HepG2 (cell line): ENCODE results near the gene RAB5A. TPM values are rescaled to one million over a fixed set of nuclear protein-coding genes. Genes with fewer than 3 reads are reported as not detected.
A peak's percentile ranks its signal among the peaks of the same experiment; 100 is the strongest.

Source experiments
- DBP ChIP-seq: sonication (generic); formaldehyde crosslinking; IDR thresholded peaks from 2 replicates; pipeline ENCODE4 v1.4.0; 2020; ENCODE audit warnings: missing genetic modification reagents; ENCODE audit errors: not compliant biosample characterization
- ELF3 ChIP-seq: IDR thresholded peaks from 2 replicates; pipeline ENCODE4 v1.6.1; 2016; ENCODE audit warnings: missing genetic modification reagents, missing compliant biosample characterization
- JUN ChIP-seq: sonication (generic); formaldehyde crosslinking; IDR thresholded peaks from 2 replicates; pipeline ENCODE4 v1.4.0; 2020; ENCODE audit warnings: mild to moderate bottlenecking, missing genetic modification reagents
- KLF11 ChIP-seq: IDR thresholded peaks from 2 replicates; pipeline ENCODE4 v1.6.1; 2016; ENCODE audit warnings: missing compliant biosample characterization
- MAFF ChIP-seq: IDR thresholded peaks from 2 replicates; pipeline ENCODE4 v1.6.1; 2011; ENCODE audit warnings: low read depth, low read length, improper control_type of control experiment
- PBX3 ChIP-seq: sonication (generic); formaldehyde crosslinking; IDR thresholded peaks from 2 replicates; pipeline ENCODE4 v1.8.1; 2023; ENCODE audit warnings: missing genetic modification reagents, inconsistent platforms, borderline replicate concordance
- PHB2 ChIP-seq: fragments of 450-650 bp; IDR thresholded peaks from 2 replicates; pipeline ENCODE4 v1.6.1; 2018; ENCODE audit not compliant: partially characterized antibody
- PTBP1 ChIP-seq: fragments of 200-400 bp; formaldehyde crosslinking; IDR thresholded peaks from 2 replicates; pipeline ENCODE4 v1.6.1; 2018; ENCODE audit warnings: low read length, low read depth; ENCODE audit not compliant: poor library complexity, severe bottlenecking
- SMAD1 ChIP-seq: sonication (generic); formaldehyde crosslinking; IDR thresholded peaks from 2 replicates; pipeline ENCODE4 v1.4.0; 2020; ENCODE audit warnings: missing genetic modification reagents, low read depth, mild to moderate bottlenecking, borderline replicate concordance
- SMC3 ChIP-seq: IDR thresholded peaks from 2 replicates; pipeline ENCODE4 v1.6.1; 2011; ENCODE audit warnings: low read length, improper control_type of control experiment
- SNAI1 ChIP-seq: sonication (generic); formaldehyde crosslinking; IDR thresholded peaks from 2 replicates; pipeline ENCODE4 v1.5.0; 2020; ENCODE audit warnings: mild to moderate bottlenecking, missing genetic modification reagents, borderline replicate concordance
- SNAPC2 ChIP-seq: sonication (generic); formaldehyde crosslinking; IDR thresholded peaks from 2 replicates; pipeline ENCODE4 v1.8.1; 2022; ENCODE audit warnings: mild to moderate bottlenecking, missing genetic modification reagents
- SRSF9 ChIP-seq: fragments of 200-400 bp; formaldehyde crosslinking; IDR thresholded peaks from 2 replicates; pipeline ENCODE4 v1.6.1; 2018; ENCODE audit warnings: borderline replicate concordance, mild to moderate bottlenecking, low read depth, low read length; ENCODE audit not compliant: insufficient read depth, poor library complexity, severe bottlenecking
- TAF1 ChIP-seq: sonication (generic); formaldehyde crosslinking; IDR thresholded peaks from 2 replicates; pipeline ENCODE4 v1.4.0; 2020; ENCODE audit warnings: missing genetic modification reagents
- ZGPAT ChIP-seq: IDR thresholded peaks from 2 replicates; pipeline ENCODE4 v1.6.1; 2016; ENCODE audit warnings: mild to moderate bottlenecking
- ZMYM2 ChIP-seq: sonication (generic); formaldehyde crosslinking; IDR thresholded peaks from 2 replicates; pipeline ENCODE4 v1.8.0; 2022; ENCODE audit warnings: mild to moderate bottlenecking, missing genetic modification reagents
- ZNF180 ChIP-seq: sonication (generic); formaldehyde crosslinking; IDR thresholded peaks from 2 replicates; pipeline ENCODE4 v1.4.0; 2020; ENCODE audit warnings: low read depth, missing genetic modification reagents, borderline replicate concordance
- ZNF281 ChIP-seq: sonication (generic); formaldehyde crosslinking; IDR thresholded peaks from 2 replicates; pipeline ENCODE4 v1.4.0; 2020; ENCODE audit warnings: missing genetic modification reagents, borderline replicate concordance
- ZNF441 ChIP-seq: sonication (generic); formaldehyde crosslinking; IDR thresholded peaks from 2 replicates; pipeline ENCODE4 v1.7.0; 2021; ENCODE audit warnings: missing genetic modification reagents, borderline replicate concordance
- ZNF547 ChIP-seq: sonication (generic); formaldehyde crosslinking; IDR thresholded peaks from 2 replicates; pipeline ENCODE4 v1.5.1; 2020; ENCODE audit warnings: mild to moderate bottlenecking, missing genetic modification reagents
- ZNF766 ChIP-seq: sonication (generic); formaldehyde crosslinking; IDR thresholded peaks from 2 replicates; pipeline ENCODE4 v1.5.0; 2020; ENCODE audit warnings: missing genetic modification reagents, borderline replicate concordance
- ZNF790 ChIP-seq: sonication (generic); formaldehyde crosslinking; IDR thresholded peaks from 2 replicates; pipeline ENCODE4 v1.8.0; 2022; ENCODE audit warnings: missing genetic modification reagents, mild to moderate bottlenecking, borderline replicate concordance
- ZNF816 ChIP-seq: sonication (generic); formaldehyde crosslinking; IDR thresholded peaks from 2 replicates; pipeline ENCODE4 v1.8.0; 2022; ENCODE audit warnings: missing genetic modification reagents, mild to moderate bottlenecking, borderline replicate concordance
- polyA plus RNA-seq, 8 experiments: library from polyadenylated mRNA; depleted of rRNA in 3 of 8; stranded (reverse) in 7 of 8; unstranded in 1 of 8; fragments of >200 nt; fragmentation: Illumina TruSeq in 4 of 8; extraction: Trizol in 4 of 8; gene quantifications; 2 replicates each; pipeline versions ENCODE4 v1.2.1 to v1.2.3, GENCODE V29; 2011 to 2016; ENCODE audit warnings: low read depth in 4 of 8, missing spikeins in 1 of 8, mixed read lengths in 1 of 8; ENCODE audit not compliant: insufficient read depth in 1 of 8
- total RNA-seq, 5 experiments: library from RNA; depleted of rRNA; stranded (reverse); fragments of >200 nt; fragmentation: Illumina TruSeq; extraction: Trizol; gene quantifications; 2 replicates each; pipeline ENCODE4 v1.2.3, GENCODE V29; 2016; ENCODE audit warnings: low read depth in 1 of 5

The RAB5A gene
- total and polyA plus RNA-seq, 2 of the 13 experiments (the other 11 are each of a cell fraction or from before 2014, with no cell fraction given): 16.0 to 27.1 TPM

- peak; percentile 90 for TF ChIP-seq ZGPAT (CRISPR knock-in tag)
- 0 out of 2 replicates have a peak, but pooled peaks have one; percentile 41 for TF ChIP-seq KLF11 (CRISPR knock-in tag)
- no peak for TF ChIP-seq JUN
- TF ChIP-seq PBX3 (CRISPR knock-in tag): no peak
- no peak for TF ChIP-seq PHB2
- no peak for TF ChIP-seq ZNF790 (CRISPR knock-in tag)
- no peak for TF ChIP-seq DBP (CRISPR knock-in tag)
- TF ChIP-seq SMC3: no peak
- peak; percentile 97 for TF ChIP-seq ZNF281 (CRISPR knock-in tag)
- TF ChIP-seq MAFF: no peak
- TF ChIP-seq TAF1: peak; percentile 68
- TF ChIP-seq ZNF816: no peak; the same call in 1 of the 2 replicates
- no peak for TF ChIP-seq ZNF180
- no peak for TF ChIP-seq ZNF441
- no peak for TF ChIP-seq SNAPC2
- TF ChIP-seq SNAI1 (CRISPR knock-in tag): peak; percentile 48; the same call in 1 of the 2 replicates
- TF ChIP-seq ZMYM2 (CRISPR knock-in tag): 0 out of 2 replicates have a peak, but pooled peaks have one; percentile 10
- TF ChIP-seq ZNF766 (CRISPR knock-in tag): peak; percentile 48; the same call in 1 of the 2 replicates
- 0 out of 2 replicates have a peak, but pooled peaks have one; percentile 2 for TF ChIP-seq ZNF547 (CRISPR knock-in tag)
- no peak for TF ChIP-seq SMAD1
- TF ChIP-seq SRSF9: no peak
- no peak for TF ChIP-seq PTBP1
- TF ChIP-seq ELF3: peak; percentile 96
Measured at GRCh38 chr3:19946832-19947548, at the start of gene RAB5A (continued).
